H1 (cell line): ENCODE measurements around the gene TMEM129. TPM values are rescaled to one million over a fixed set of nuclear protein-coding genes. Genes with fewer than 3 reads are reported as not detected.

ENCODE experiments used
- ASH2L ChIP-seq: fragments of 200-600, 300-600 bp; sonication (generic); IDR thresholded peaks from one replicate; pipeline ENCODE4 v1.7.1; 2017; ENCODE audit warnings: low read length
- ATF3 ChIP-seq: IDR thresholded peaks from 2 replicates; pipeline ENCODE4 v1.6.1; 2011; ENCODE audit warnings: low read depth, mild to moderate bottlenecking, low read length; ENCODE audit not compliant: insufficient read depth
- CEBPB ChIP-seq: IDR thresholded peaks from 2 replicates; pipeline ENCODE4 v1.6.1; 2012; ENCODE audit warnings: low read depth, low read length
- CHD2 ChIP-seq: IDR thresholded peaks from 2 replicates; pipeline ENCODE4 v1.6.1; 2012; ENCODE audit warnings: low read length, improper control_type of control experiment
- RXRA ChIP-seq: IDR thresholded peaks from 2 replicates; pipeline ENCODE4 v1.6.1; 2011; ENCODE audit warnings: low read depth, mild to moderate bottlenecking, low read length, moderate library complexity; ENCODE audit not compliant: insufficient read depth
- SIX5 ChIP-seq: IDR thresholded peaks from 2 replicates; pipeline ENCODE4 v1.6.1; 2011; ENCODE audit warnings: mild to moderate bottlenecking, low read depth, low read length
- TAF7 ChIP-seq: optimal IDR thresholded peaks from 2 replicates; pipeline ENCODE3; 2011; ENCODE audit warnings: low read depth, mild to moderate bottlenecking, inconsistent platforms, low read length, moderate library complexity, borderline replicate concordance
- polyA plus RNA-seq, 7 experiments: library from polyadenylated mRNA; depleted of rRNA in 3 of 7; stranded (reverse) in 5 of 7; unstranded in 2 of 7; fragments of >200 nt in 5 of 7; fragments of 200-250 nt in 2 of 7; gene quantifications; 1 replicate in 5 of 7; 2 replicates in 1 of 7; 4 replicates in 1 of 7; pipeline versions ENCODE4 v1.2.1 to v1.2.3, GENCODE V29; 2011 to 2013; ENCODE audit warnings: missing spikeins in 2 of 7, mixed read lengths in 2 of 7
- total RNA-seq: library from RNA; stranded (reverse); fragmentation: NEBNext Ultra II Directional; extraction: Animal tissue kit (Norgen Biotek cat#: 25700); gene quantifications from 2 replicates; pipeline ENCODE4 v1.2.1, GENCODE V29; 2021

TMEM129 gene
- total and polyA plus RNA-seq, 2 of the 8 experiments (the other 6 are each of a cell fraction or from before 2014, with no cell fraction given) = 31.5 to 58.7 TPM

GRCh38 chr4:1670279-1670678 lies 50.8 kb downstream of the TMEM129 start (continued):
- no peak for TF ChIP-seq ATF3
- no peak for TF ChIP-seq CEBPB
- TF ChIP-seq ASH2L = no peak
- TF ChIP-seq SIX5 = no peak
- no peak for TF ChIP-seq RXRA
- no peak for TF ChIP-seq TAF7
- TF ChIP-seq CHD2 = no peak
